Measurements from ENCODE around the gene ARL6IP4.

ARL6IP4 gene

GRCh38 chr12:122980183-122981035 is at the start of gene ARL6IP4:
Gene ARL6IP4 (plus strand): TSS chr12:122980681. CDS start chr12:122981140, 459 bp downstream.
- peak; percentile 68 for DNase-seq

GRCh38 chr12:122932207-122932606 is 48.3 kb upstream of the ARL6IP4 start:
- no peak for DNase-seq

GRCh38 chr12:122934722-122935121 is 45.8 kb upstream of the ARL6IP4 start:
- DNase-seq = no peak

GRCh38 chr12:122935318-122935717 is 45.2 kb upstream of the ARL6IP4 start:
- DNase-seq = no peak

- no peak for DNase-seq
Measured at GRCh38 chr12:122937622-122938091, 42.8 kb upstream of the ARL6IP4 start.

- DNase-seq = no peak
Measured at GRCh38 chr12:122939125-122939524, 41.4 kb upstream of the ARL6IP4 start.

- peak; percentile 46 for DNase-seq
Measured at GRCh38 chr12:122941351-122941750, 39.1 kb upstream of the ARL6IP4 start.

- no peak for DNase-seq
Measured at GRCh38 chr12:122942637-122943036, 37.8 kb upstream of the ARL6IP4 start.

- DNase-seq = no peak
Measured at GRCh38 chr12:122943196-122943595, 37.3 kb upstream of the ARL6IP4 start.

- peak; percentile 62 for DNase-seq
Measured at GRCh38 chr12:122944605-122945592, 35.6 kb upstream of the ARL6IP4 start.

GRCh38 chr12:122946690-122947341 is 33.7 kb upstream of the ARL6IP4 start:
- DNase-seq = peak; percentile 100

- DNase-seq = no peak
Measured at GRCh38 chr12:122947352-122947792, 33.1 kb upstream of the ARL6IP4 start.

GRCh38 chr12:122948605-122949004 is 31.9 kb upstream of the ARL6IP4 start:
- no peak for DNase-seq

- DNase-seq = no peak
Measured at GRCh38 chr12:122949405-122949804, 31.1 kb upstream of the ARL6IP4 start.

- DNase-seq = no peak
Measured at GRCh38 chr12:122949816-122950675, 30.4 kb upstream of the ARL6IP4 start.

GRCh38 chr12:122951406-122951805 is 29.1 kb upstream of the ARL6IP4 start:
- DNase-seq = peak; percentile 70

- DNase-seq = peak; percentile 70
Measured at GRCh38 chr12:122951979-122952892, 28.2 kb upstream of the ARL6IP4 start.

GRCh38 chr12:122955156-122955555 is 25.3 kb upstream of the ARL6IP4 start:
- DNase-seq = no peak

- DNase-seq = no peak
Measured at GRCh38 chr12:122956035-122956434, 24.4 kb upstream of the ARL6IP4 start.

GRCh38 chr12:122958198-122958888 is 22.1 kb upstream of the ARL6IP4 start:
- DNase-seq = no peak

Measured in EL (cell line).